GM20000 (cell line): Measurements from ENCODE around the gene STIM1.

Experiments used
- DNase-seq: peaks from one replicate; pipeline ENCODE4 v3.0.0; 2012; ENCODE audit warnings: low spot score
- TF ChIP-seq, protein P1 (sequence below): IDR thresholded peaks from 2 replicates; pipeline ENCODE4 v1.5.1; 2012; ENCODE audit warnings: mild to moderate bottlenecking, control low read depth; ENCODE audit errors: extremely low read depth, missing control alignments

Gene STIM1

DNA sequence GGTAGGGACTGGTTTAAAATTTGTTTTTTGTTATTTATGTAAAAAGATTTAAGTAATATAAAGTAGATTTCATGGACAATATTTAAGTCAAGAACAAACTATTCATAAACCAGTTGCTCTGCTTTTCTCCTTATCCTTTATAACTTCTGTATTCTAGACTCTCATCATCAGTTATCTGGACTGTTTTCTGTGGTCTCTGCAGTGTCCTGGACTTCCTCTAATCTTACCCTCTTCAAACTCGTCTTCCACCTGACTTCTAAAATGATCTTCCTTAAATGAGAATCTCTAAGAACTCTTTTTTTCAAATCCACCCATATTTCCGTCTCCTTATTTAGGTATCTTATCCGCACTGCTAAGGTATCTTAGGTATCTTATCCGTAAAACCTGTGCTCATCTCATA, 247.2 kb downstream of the STIM1 start:
- DNase-seq = no peak
- TF ChIP-seq, protein P1, sequence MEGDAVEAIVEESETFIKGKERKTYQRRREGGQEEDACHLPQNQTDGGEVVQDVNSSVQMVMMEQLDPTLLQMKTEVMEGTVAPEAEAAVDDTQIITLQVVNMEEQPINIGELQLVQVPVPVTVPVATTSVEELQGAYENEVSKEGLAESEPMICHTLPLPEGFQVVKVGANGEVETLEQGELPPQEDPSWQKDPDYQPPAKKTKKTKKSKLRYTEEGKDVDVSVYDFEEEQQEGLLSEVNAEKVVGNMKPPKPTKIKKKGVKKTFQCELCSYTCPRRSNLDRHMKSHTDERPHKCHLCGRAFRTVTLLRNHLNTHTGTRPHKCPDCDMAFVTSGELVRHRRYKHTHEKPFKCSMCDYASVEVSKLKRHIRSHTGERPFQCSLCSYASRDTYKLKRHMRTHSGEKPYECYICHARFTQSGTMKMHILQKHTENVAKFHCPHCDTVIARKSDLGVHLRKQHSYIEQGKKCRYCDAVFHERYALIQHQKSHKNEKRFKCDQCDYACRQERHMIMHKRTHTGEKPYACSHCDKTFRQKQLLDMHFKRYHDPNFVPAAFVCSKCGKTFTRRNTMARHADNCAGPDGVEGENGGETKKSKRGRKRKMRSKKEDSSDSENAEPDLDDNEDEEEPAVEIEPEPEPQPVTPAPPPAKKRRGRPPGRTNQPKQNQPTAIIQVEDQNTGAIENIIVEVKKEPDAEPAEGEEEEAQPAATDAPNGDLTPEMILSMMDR = no peak

DNA sequence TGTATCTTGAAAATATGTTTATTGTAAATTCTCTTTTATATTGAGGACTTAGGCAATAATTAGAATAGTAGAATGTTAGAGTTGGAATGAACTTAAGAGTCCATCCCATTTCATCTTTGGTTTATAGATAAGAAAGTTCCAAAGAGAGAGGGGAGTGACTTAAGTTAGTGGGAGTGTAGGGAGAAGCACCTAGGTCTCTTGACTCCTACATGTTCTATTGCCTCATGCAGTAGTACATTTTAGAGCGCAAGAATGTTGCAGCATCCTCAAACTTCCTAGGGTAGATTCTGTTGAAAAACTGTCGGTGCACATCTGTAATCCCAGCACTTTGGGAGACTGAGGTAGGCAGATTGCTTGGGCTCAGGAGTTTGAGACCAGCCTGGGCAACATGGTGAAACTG, 247.8 kb downstream of the STIM1 start:
- TF ChIP-seq, protein P1 = no peak

DNA sequence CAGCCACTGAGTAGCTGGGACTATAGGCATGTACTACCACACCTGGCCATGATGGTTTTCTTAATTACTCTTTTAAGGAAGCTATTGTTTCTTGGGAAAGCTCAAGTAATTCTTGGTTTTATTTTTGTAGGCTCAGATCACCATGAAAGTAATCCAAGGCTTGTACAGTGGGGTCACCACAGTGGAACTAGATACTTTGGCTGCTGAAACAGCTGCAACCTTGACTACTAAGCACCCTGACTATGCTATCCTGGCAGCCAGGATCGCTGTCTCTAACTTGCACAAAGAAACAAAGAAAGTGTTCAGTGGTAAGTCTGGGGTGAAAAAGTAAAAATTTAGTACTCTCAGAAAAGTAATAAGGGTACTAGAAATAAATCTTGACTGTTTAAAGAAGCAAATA, 250.5 kb downstream of the STIM1 start:
- TF ChIP-seq, protein P1 = no peak
- DNase-seq = no peak

More for the DNA sequence above, 247.8 kb downstream of the STIM1 start:
- no peak for DNase-seq

DNA sequence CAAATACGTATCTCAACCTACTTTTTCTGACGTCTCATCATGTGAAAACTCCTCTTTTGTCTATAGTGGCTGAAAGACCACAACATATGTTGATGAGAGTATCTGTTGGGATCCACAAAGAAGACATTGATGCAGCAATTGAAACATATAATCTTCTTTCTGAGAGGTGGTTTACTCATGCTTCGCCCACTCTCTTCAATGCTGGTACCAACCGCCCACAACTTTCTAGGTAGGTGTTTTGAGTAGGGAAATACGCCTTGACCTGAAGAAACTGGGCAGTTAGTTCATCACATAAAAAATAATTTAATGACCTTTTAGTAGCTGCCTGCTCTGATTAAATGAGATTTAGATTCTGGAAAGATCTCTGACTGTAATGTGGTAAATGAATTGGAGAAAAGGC, 256.4 kb downstream of the STIM1 start:
- TF ChIP-seq, protein P1 = no peak
- DNase-seq = no peak

DNA sequence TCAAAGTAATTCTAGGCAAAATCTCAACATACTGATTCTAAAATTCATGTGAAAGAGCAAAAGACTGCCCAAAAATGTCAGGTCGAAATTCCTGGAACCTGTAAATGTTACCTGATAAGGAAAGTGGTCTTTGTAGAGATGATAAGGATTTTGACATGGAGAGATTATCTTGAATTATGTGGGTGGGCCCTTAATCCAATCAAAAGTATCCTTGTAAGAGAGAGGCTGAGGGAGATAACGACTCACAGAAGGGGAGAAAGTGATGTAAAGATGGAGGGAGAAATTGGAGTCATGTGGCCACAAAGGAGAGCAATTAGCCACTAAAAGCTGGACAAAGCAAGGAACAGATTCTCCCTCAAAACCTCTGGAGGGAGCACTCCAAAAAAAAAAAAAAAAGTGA, 259.7 kb downstream of the STIM1 start:
- TF ChIP-seq, protein P1 = no peak

DNA sequence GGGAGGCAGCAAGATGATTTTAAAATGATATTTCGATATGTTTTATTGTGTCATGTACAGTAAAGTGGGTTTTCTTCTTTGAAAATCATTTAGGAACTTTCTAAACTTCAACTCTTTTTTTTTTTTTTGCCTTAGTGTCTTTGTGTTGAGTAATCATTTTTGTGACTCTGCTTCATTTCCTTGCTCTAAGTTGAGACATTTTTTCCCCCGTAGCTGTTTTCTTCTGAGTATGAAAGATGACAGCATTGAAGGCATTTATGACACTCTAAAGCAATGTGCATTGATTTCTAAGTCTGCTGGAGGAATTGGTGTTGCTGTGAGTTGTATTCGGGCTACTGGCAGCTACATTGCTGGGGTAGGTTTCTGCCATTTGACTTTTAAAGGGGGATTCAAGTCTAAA, 262.6 kb downstream of the STIM1 start:
- DNase-seq = no peak
- TF ChIP-seq, protein P1 = no peak

More for the DNA sequence above, 259.7 kb downstream of the STIM1 start:
- no peak for DNase-seq

DNA sequence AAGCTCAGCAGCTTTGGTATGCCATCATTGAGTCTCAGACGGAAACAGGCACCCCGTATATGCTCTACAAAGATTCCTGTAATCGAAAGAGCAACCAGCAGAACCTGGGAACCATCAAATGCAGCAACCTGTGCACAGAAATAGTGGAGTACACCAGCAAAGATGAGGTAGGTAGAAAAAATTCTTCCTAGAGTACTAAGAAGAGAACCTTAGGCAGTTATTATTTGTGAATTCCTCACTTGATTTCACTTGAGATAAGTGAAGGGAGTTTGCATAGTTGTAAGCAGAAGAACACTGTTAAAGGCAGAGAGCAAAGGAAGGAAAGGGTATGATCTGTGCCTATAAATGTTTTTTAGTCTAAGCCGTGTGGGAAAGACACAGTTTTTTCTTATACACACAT, 267.8 kb downstream of the STIM1 start:
- TF ChIP-seq, protein P1 = no peak
- DNase-seq = no peak

DNA sequence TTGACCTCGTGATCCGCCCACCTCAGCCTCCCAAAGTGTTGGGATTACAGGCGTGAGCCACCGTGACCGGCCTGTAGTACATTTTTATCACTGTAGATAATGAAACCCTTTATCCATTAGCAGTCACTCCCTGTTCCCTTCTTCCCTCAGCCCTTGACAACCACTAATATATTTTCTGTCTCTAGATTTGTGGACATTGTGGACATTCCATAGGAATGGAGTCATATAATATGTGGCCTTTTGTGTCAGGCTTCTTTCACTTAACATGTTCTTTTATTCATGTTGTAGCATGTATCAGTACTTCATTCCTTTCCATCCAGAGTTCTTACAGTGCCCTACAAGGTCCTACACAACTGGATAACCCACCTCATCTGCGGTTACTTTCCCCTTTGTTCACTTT, 269.7 kb downstream of the STIM1 start:
- TF ChIP-seq, protein P1 = no peak
- DNase-seq = no peak
